ENCODE results near the gene SAA2. TPM values are rescaled to one million over a fixed set of nuclear protein-coding genes. Genes with fewer than 3 reads are reported as not detected.
"Not testable (repeated sequence)": the region's sequence is repeated elsewhere in the genome, so short reads cannot be mapped to it uniquely, and the experiment has no call there.

SAA2 gene
- total RNA-seq, 4 donors from 2014 or later = 2.8 to 5.5 (median 3.9) TPM

- 51 to 60% methylated on average over 2 of the region's 2 CpGs for WGBS, 2 donors
- intact Hi-C loops (cut with DNase I; ENCODE audit: low total_unique reads) = no loop called here
Observed at GRCh38 chr11:18254781-18255361, 6.4 kb upstream of the SAA2 start.

GRCh38 chr11:18253778-18254338, 5.4 kb upstream of the SAA2 start:
- WGBS, 2 donors = 78 to 90% methylated on average over 11 of the region's 11 CpGs
- TF ChIP-seq CTCF (IDR thresholded peaks at IDR 0.05) = no peak
- no peak for TF ChIP-seq POLR2A (IDR thresholded peaks at IDR 0.05)
- intact Hi-C loops (cut with DNase I; ENCODE audit: low total_unique reads) = no loop called here
- no peak for DNase-seq (ENCODE audit: low spot score in 2 of 2)
- H3K4me3 ChIP-seq (ENCODE audit: low read depth, poor library complexity, severe bottlenecking) = no peak overlapping the region

More at GRCh38 chr11:18254781-18255361, 6.4 kb upstream of the SAA2 start:
- H3K4me3 ChIP-seq (ENCODE audit: low read depth, poor library complexity, severe bottlenecking) = no peak overlapping the region
- TF ChIP-seq POLR2A (IDR thresholded peaks at IDR 0.05) = no peak
- TF ChIP-seq CTCF (IDR thresholded peaks at IDR 0.05) = no peak
- no peak for DNase-seq (ENCODE audit: low spot score in 2 of 2)

- intact Hi-C loops (cut with DNase I; ENCODE audit: low total_unique reads) = no loop called here
- TF ChIP-seq POLR2A (IDR thresholded peaks at IDR 0.05) = no peak
- no peak for TF ChIP-seq CTCF (IDR thresholded peaks at IDR 0.05)
- DNase-seq (ENCODE audit: low spot score in 2 of 2) = no peak
Observed at GRCh38 chr11:18253233-18253632, 4.8 kb upstream of the SAA2 start.

GRCh38 chr11:18247191-18247581, 1.3 kb downstream of the SAA2 start:
- H3K4me3 ChIP-seq (ENCODE audit: low read depth, poor library complexity, severe bottlenecking); DNase-seq (ENCODE audit: low spot score in 2 of 2); intact Hi-C loops (cut with DNase I; ENCODE audit: low total_unique reads): not testable (repeated sequence)
- 68 to 84% methylated on average over 2 to 3 of the region's 6 CpGs for WGBS, 2 donors

More at GRCh38 chr11:18253233-18253632, 4.8 kb upstream of the SAA2 start:
- no peak overlapping the region for H3K4me3 ChIP-seq (ENCODE audit: low read depth, poor library complexity, severe bottlenecking)
- WGBS, 2 donors = 69 to 81% methylated on average over 3 of the region's 3 CpGs

- 72 to 75% methylated on average over 11 of the region's 11 CpGs for WGBS, 2 donors
Observed at GRCh38 chr11:18246379-18247190, 1.9 kb downstream of the SAA2 start.

GRCh38 chr11:18245396-18245795, 3.1 kb downstream of the SAA2 start:
- TF ChIP-seq CTCF (IDR thresholded peaks at IDR 0.05) (no peak), POLR2A (IDR thresholded peaks at IDR 0.05) (no peak)
- 68 to 83% methylated on average over 6 of the region's 6 CpGs for WGBS, 2 donors
- no peak overlapping the region for H3K4me3 ChIP-seq (ENCODE audit: low read depth, poor library complexity, severe bottlenecking)
- intact Hi-C loops (cut with DNase I; ENCODE audit: low total_unique reads) = no loop called here
- DNase-seq (ENCODE audit: low spot score in 2 of 2) = no peak

More at GRCh38 chr11:18246379-18247190, 1.9 kb downstream of the SAA2 start:
- DNase-seq (ENCODE audit: low spot score in 2 of 2); H3K4me3 ChIP-seq (ENCODE audit: low read depth, poor library complexity, severe bottlenecking); intact Hi-C loops (cut with DNase I; ENCODE audit: low total_unique reads): not testable (repeated sequence)
